H1 (cell line): ENCODE data around the gene DIAPH1. TPM values are rescaled to one million over a fixed set of nuclear protein-coding genes. Genes with fewer than 3 reads are reported as not detected.

Experiments
- CTCF ChIA-PET: fragments of 300-600 bp; sonication (Branson Sonifier 250); formaldehyde crosslinking; loops from one replicate; lab custom pipeline; 2021; ENCODE audit not compliant: partially characterized antibody; lab: Charles Lee
- POLR2A ChIA-PET: fragments of 300-600 bp; sonication (Branson Sonifier 250); formaldehyde crosslinking; loops from one replicate; lab custom pipeline; 2021; ENCODE audit warnings: inconsistent platforms; ENCODE audit not compliant: partially characterized antibody; lab: Charles Lee
- DNase-seq, 2 experiments: peaks; one replicate each; pipeline versions ENCODE4 v3.0.0 to v3.0.0-alpha.2; 2010 to 2022; ENCODE audit warnings: low spot score in 2 of 2, low read depth in 1 of 2, mixed read lengths in 1 of 2
- FAIRE-seq: peaks from 2 replicates; lab custom pipeline; 2011; peaks lifted over from hg19 to GRCh38; lab: Jason Lieb, UNC
- H2AFZ ChIP-seq: 2 replicates; pipeline ENCODE4 v1.8.1; 2012; ENCODE audit warnings: low read length, inconsistent platforms
- H2AK5ac ChIP-seq: 2 replicates; pipeline ENCODE4 v1.6.1; 2013; ENCODE audit warnings: low read depth, low read length
- H2BK120ac ChIP-seq: replicated peaks from 2 replicates; pipeline ENCODE3; 2013; ENCODE audit warnings: low read depth, low read length, inconsistent platforms
- H2BK12ac ChIP-seq: 2 replicates; pipeline ENCODE4 v1.6.1; 2013; ENCODE audit warnings: low read depth, low read length
- H2BK15ac ChIP-seq: 2 replicates; pipeline ENCODE4 v1.6.1; 2013; ENCODE audit warnings: low read length
- H2BK20ac ChIP-seq: 2 replicates; pipeline ENCODE4 v1.6.1; 2013; ENCODE audit warnings: low read length
- H2BK5ac ChIP-seq: 2 replicates; pipeline ENCODE4 v1.6.1; 2013; ENCODE audit warnings: low read depth, low read length
- H3K14ac ChIP-seq: 2 replicates; pipeline ENCODE4 v1.6.1; 2013; ENCODE audit warnings: inconsistent platforms; ENCODE audit not compliant: insufficient read length
- H3K18ac ChIP-seq: 2 replicates; pipeline ENCODE4 v1.6.1; 2013; ENCODE audit warnings: low read length; ENCODE audit errors: extremely low read depth
- H3K23ac ChIP-seq: 2 replicates; pipeline ENCODE4 v1.6.1; 2013; ENCODE audit warnings: inconsistent platforms; ENCODE audit not compliant: insufficient read length
- H3K23me2 ChIP-seq: 2 replicates; pipeline ENCODE4 v1.6.1; 2013; ENCODE audit warnings: low read depth, low read length
- H3K27ac ChIP-seq: 2 replicates; pipeline ENCODE4 v1.6.1; 2011; ENCODE audit warnings: low read depth, low read length, inconsistent platforms
- H3K27me3 ChIP-seq, 4 experiments: replicated peaks in 1 of 4; 1 replicate in 1 of 4; 2 replicates in 3 of 4; pipeline versions ENCODE4 v1.6.1 to v1.8.1; 2011 to 2013; ENCODE audit warnings: low read length in 3 of 4, mild to moderate bottlenecking in 3 of 4, inconsistent platforms in 2 of 4, mixed read lengths in 2 of 4, moderate library complexity in 1 of 4; ENCODE audit not compliant: control insufficient read depth in 3 of 4, insufficient read depth in 3 of 4; ENCODE audit errors: extremely low read depth in 1 of 4
- H3K36me3 ChIP-seq, 4 experiments: 2 replicates each; pipeline versions ENCODE4 v1.6.1 to v1.8.1; 2011 to 2013; ENCODE audit warnings: mild to moderate bottlenecking in 4 of 4, low read length in 3 of 4, moderate library complexity in 2 of 4, control low read depth in 1 of 4, inconsistent platforms in 1 of 4; ENCODE audit not compliant: insufficient read depth in 4 of 4, control insufficient read depth in 2 of 4
- H3K4ac ChIP-seq: replicated peaks from 2 replicates; pipeline ENCODE3; 2013; ENCODE audit warnings: low read length, low read depth, mixed read lengths, inconsistent platforms; ENCODE audit not compliant: insufficient read length
- H3K4me1 ChIP-seq, 4 experiments: replicated peaks in 1 of 4; 1 replicate in 1 of 4; 2 replicates in 3 of 4; pipeline versions ENCODE4 v1.6.1 to v1.8.1; 2011 to 2013; ENCODE audit warnings: low read length in 3 of 4, inconsistent platforms in 2 of 4, mixed read lengths in 1 of 4; ENCODE audit not compliant: insufficient read depth in 4 of 4, control insufficient read depth in 3 of 4
- H3K4me2 ChIP-seq, 2 experiments: 2 replicates each; pipeline versions ENCODE4 v1.6.1 to v1.8.1; 2011 to 2013; ENCODE audit warnings: low read depth in 2 of 2, low read length in 2 of 2, control low read depth in 1 of 2, inconsistent platforms in 1 of 2, mild to moderate bottlenecking in 1 of 2; ENCODE audit not compliant: insufficient read depth in 1 of 2
- H3K4me3 ChIP-seq, 4 experiments: fragments of 200-600, 300-600 bp in 1 of 4; sonication (generic), shearing (Covaris generic), sonication (Bioruptor Twin) in 1 of 4; 2 replicates each; pipeline versions ENCODE4 v1.5.1 to v1.8.1; 2011 to 2016; ENCODE audit warnings: low read length in 4 of 4, low read depth in 3 of 4, control low read depth in 2 of 4, inconsistent platforms in 2 of 4, mild to moderate bottlenecking in 2 of 4, mixed read lengths in 1 of 4, moderate library complexity in 1 of 4; ENCODE audit not compliant: insufficient read depth in 2 of 4; ENCODE audit errors: extremely low read depth in 1 of 4
- H3K56ac ChIP-seq: replicated peaks from 2 replicates; pipeline ENCODE3; 2013; ENCODE audit warnings: low read depth, mild to moderate bottlenecking, mixed read lengths, low read length, inconsistent platforms; ENCODE audit not compliant: insufficient read length
- H3K79me1 ChIP-seq: 2 replicates; pipeline ENCODE4 v1.6.1; 2013; ENCODE audit warnings: low read depth, low read length, control low read depth
- H3K79me2 ChIP-seq, 2 experiments: 2 replicates each; pipeline versions ENCODE4 v1.6.1 to v1.8.1; 2012 to 2013; ENCODE audit warnings: low read length in 2 of 2, mild to moderate bottlenecking in 2 of 2, inconsistent platforms in 1 of 2; ENCODE audit not compliant: insufficient read depth in 2 of 2, control insufficient read depth in 1 of 2
- H3K9ac ChIP-seq, 4 experiments: replicated peaks in 1 of 4; 1 replicate in 1 of 4; 2 replicates in 3 of 4; pipeline versions ENCODE4 v1.6.1 to v1.8.1; 2011 to 2013; ENCODE audit warnings: low read depth in 3 of 4, low read length in 3 of 4, control low read depth in 2 of 4, mild to moderate bottlenecking in 2 of 4, moderate library complexity in 2 of 4, inconsistent platforms in 1 of 4; ENCODE audit errors: extremely low read depth in 1 of 4
- H3K9me3 ChIP-seq, 2 experiments: 2 replicates each; pipeline versions ENCODE4 v1.6.1 to v1.8.1; 2012 to 2013; ENCODE audit warnings: mild to moderate bottlenecking in 2 of 2, moderate library complexity in 2 of 2, control low read depth in 1 of 2, inconsistent platforms in 1 of 2, low read depth in 1 of 2, low read length in 1 of 2, mixed read lengths in 1 of 2; ENCODE audit not compliant: insufficient read depth in 2 of 2
- H4K20me1 ChIP-seq, 2 experiments: replicated peaks in 1 of 2; 2 replicates each; pipeline versions ENCODE3 to v1.8.1; 2011 to 2013; ENCODE audit warnings: inconsistent platforms in 2 of 2, low read length in 2 of 2, mild to moderate bottlenecking in 1 of 2; ENCODE audit not compliant: insufficient read depth in 2 of 2, control insufficient read depth in 1 of 2
- H4K5ac ChIP-seq: 2 replicates; pipeline ENCODE4 v1.6.1; 2013; ENCODE audit warnings: low read length, low read depth, mixed read lengths, inconsistent platforms; ENCODE audit not compliant: insufficient read length
- H4K8ac ChIP-seq: 2 replicates; pipeline ENCODE4 v1.8.0; 2013; ENCODE audit warnings: mild to moderate bottlenecking, moderate library complexity, low read length, inconsistent platforms; ENCODE audit not compliant: insufficient read depth; ENCODE audit errors: extremely low read depth
- H4K91ac ChIP-seq: replicated peaks from 2 replicates; pipeline ENCODE3; 2013; ENCODE audit warnings: low read length, mixed read lengths, inconsistent platforms; ENCODE audit not compliant: insufficient read length
- CHD1 ChIP-seq: IDR thresholded peaks from 2 replicates; pipeline ENCODE4 v1.6.1; 2012; ENCODE audit warnings: low read depth, low read length, improper control_type of control experiment
- GABPA ChIP-seq: IDR thresholded peaks from 2 replicates; pipeline ENCODE4 v1.6.1; 2011; ENCODE audit warnings: mild to moderate bottlenecking, low read length, moderate library complexity, borderline replicate concordance; ENCODE audit not compliant: insufficient read depth
- JUND ChIP-seq: IDR thresholded peaks from 2 replicates; pipeline ENCODE4 v1.6.1; 2011; ENCODE audit warnings: mild to moderate bottlenecking, improper control_type of control experiment, low read length
- KDM4A ChIP-seq: IDR thresholded peaks from one replicate; pipeline ENCODE4 v1.7.1; 2012; ENCODE audit warnings: low read depth, mild to moderate bottlenecking, moderate library complexity, low read length, inconsistent platforms; ENCODE audit not compliant: severe bottlenecking
- PHF8 ChIP-seq: fragments of 200-600 bp; sonication (generic); conservative IDR thresholded peaks from 2 replicates; pipeline ENCODE4 v1.7.1; 2012; ENCODE audit warnings: low read depth, mild to moderate bottlenecking, inconsistent platforms, low read length, moderate library complexity
- POLR2A ChIP-seq, 2 experiments: IDR thresholded peaks; 1 replicate in 1 of 2; 2 replicates in 1 of 2; pipeline ENCODE4 v1.6.1; 2011; ENCODE audit warnings: low read depth in 2 of 2, low read length in 2 of 2, mild to moderate bottlenecking in 2 of 2; ENCODE audit errors: control extremely low read depth in 1 of 2
- POU5F1 ChIP-seq: IDR thresholded peaks from 2 replicates; pipeline ENCODE4 v1.6.1; 2011; ENCODE audit warnings: low read depth, mild to moderate bottlenecking, low read length, moderate library complexity
- SP2 ChIP-seq: IDR thresholded peaks from 2 replicates; pipeline ENCODE4 v1.6.1; 2012; ENCODE audit warnings: mild to moderate bottlenecking, low read length, inconsistent platforms
- SUZ12 ChIP-seq: fragments of 200-600 bp; sonication (generic); IDR thresholded peaks from 2 replicates; pipeline ENCODE4 v1.6.1; 2012; ENCODE audit warnings: mild to moderate bottlenecking, inconsistent platforms, low read length, moderate library complexity, mixed read lengths
- TBP ChIP-seq: IDR thresholded peaks from 2 replicates; pipeline ENCODE4 v1.6.1; 2011; ENCODE audit warnings: low read depth, low read length, improper control_type of control experiment
- TEAD4 ChIP-seq: IDR thresholded peaks from 2 replicates; pipeline ENCODE4 v1.6.1; 2012; ENCODE audit warnings: low read depth, low read length, inconsistent platforms, mixed read lengths
- USF2 ChIP-seq: IDR thresholded peaks from 2 replicates; pipeline ENCODE4 v1.6.1; 2011; ENCODE audit warnings: low read length, improper control_type of control experiment
- WGBS, 2 experiments: shearing (Covaris generic) in 1 of 2; methylation state at CpG; one replicate each; pipeline versions ENCODE4 v1.1.6 to v1.1.7; 2013 to 2015; ENCODE audit warnings: low lambda C conversion rate in 2 of 2, mixed read lengths in 2 of 2, inconsistent platforms in 1 of 2, low coverage in 1 of 2, missing lambda C conversion rate in 1 of 2; ENCODE audit not compliant: insufficient replicate concordance in 2 of 2, insufficient coverage in 1 of 2, insufficient read length in 1 of 2; ENCODE audit errors: extremely low coverage in 1 of 2, missing lambda C conversion rate in 1 of 2; 5-methylcytosine and 5-hydroxymethylcytosine counted together
- polyA plus RNA-seq, 7 experiments: library from polyadenylated mRNA; depleted of rRNA in 3 of 7; stranded (reverse) in 5 of 7; unstranded in 2 of 7; fragments of >200 nt in 5 of 7; fragments of 200-250 nt in 2 of 7; gene quantifications; 1 replicate in 5 of 7; 2 replicates in 1 of 7; 4 replicates in 1 of 7; pipeline versions ENCODE4 v1.2.1 to v1.2.3, GENCODE V29; 2011 to 2013; ENCODE audit warnings: missing spikeins in 2 of 7, mixed read lengths in 2 of 7
- total RNA-seq: library from RNA; stranded (reverse); fragmentation: NEBNext Ultra II Directional; extraction: Animal tissue kit (Norgen Biotek cat#: 25700); gene quantifications from 2 replicates; pipeline ENCODE4 v1.2.1, GENCODE V29; 2021

DIAPH1 gene
- total and polyA plus RNA-seq, 2 of the 8 experiments (the other 6 are each of a cell fraction or from before 2014, with no cell fraction given): 61.2 to 114 TPM

GRCh38 chr5:141663506-141663905 is 44.7 kb upstream of the DIAPH1 start:
- Histone ChIP-seq H4K91ac (no peak overlapping the region), H3K4me3 (no peak overlapping the region), H3K9ac (no peak overlapping the region; a peak in 1 of 7 replicates), H3K23me2 (no peaks in the 10 kb centered on the region), H3K4me1 (no peaks in the 10 kb centered on the region; a peak in 2 of 7 replicates), H3K23ac (no peak overlapping the region), H2AFZ (no peak overlapping the region), H3K79me2 (no peaks in the 10 kb centered on the region), H4K5ac (no peak overlapping the region), H2BK15ac (no peak overlapping the region), H3K79me1 (no peaks in the 10 kb centered on the region), H3K27ac (no peak overlapping the region), H3K4ac (no peak overlapping the region), H2BK20ac (no peak overlapping the region), H2BK5ac (no peak overlapping the region), H3K18ac (no peak overlapping the region), H3K4me2 (no peak overlapping the region), H3K27me3 (no peaks in the 10 kb centered on the region), H3K56ac (no peak overlapping the region), H2AK5ac (no peak overlapping the region), H2BK120ac (no peak overlapping the region), H4K8ac (no peak overlapping the region), H3K14ac (no peak overlapping the region), H4K20me1 (no peaks in the 10 kb centered on the region), H3K9me3 (no peaks in the 10 kb centered on the region), H2BK12ac (no peak overlapping the region), H3K36me3 (peaks cover 3 to 20% (median 16%) of the 10 kb centered on the region in 4 experiments; a peak in 6 of 8 replicates)
- CTCF ChIA-PET: interaction anchor here (0.6 to 2.5 kb wide), 12 partner anchors 10 to 287 kb away, joined by 3 to 8 read pairs (median 4); no protein-coding TSS in a partner anchor
- TF ChIP-seq JUND (no peak), TEAD4 (no peak), TBP (no peak), CHD1 (no peak), POLR2A (IDR thresholded peaks at IDR 0.05; ENCODE audit: control extremely low read depth in 1 of 2, low read depth in 2 of 2, low read length in 2 of 2) (no peak), POU5F1 (no peak), KDM4A (no peak), SUZ12 (no peak), SP2 (no peak), PHF8 (no peak), GABPA (no peak), USF2 (no peak)
- 90% methylated on average over 8 of the region's 8 CpGs; no CpG with 5 or more reads in 1 of the 2 experiments for WGBS, 2 experiments
- FAIRE-seq (no peak), DNase-seq (no peak)
- POLR2A ChIA-PET: interaction anchor here (0.9 to 4.3 kb wide), 4 partner anchors 10 to 214 kb away, joined by 4 to 23 read pairs (median 4); partner anchors contain the start of genes ARAP3 and FCHSD1
